DMS79 (cell line): ENCODE data around the gene ARID2.

ENCODE experiments used
- DNase-seq: peaks from one replicate; lab custom pipeline; 2025; lab: John Stamatoyannopoulos, UW

The ARID2 gene

GRCh38 chr12:45933504-45933903, 204.0 kb downstream of the ARID2 start:
- no peak for DNase-seq

DNA sequence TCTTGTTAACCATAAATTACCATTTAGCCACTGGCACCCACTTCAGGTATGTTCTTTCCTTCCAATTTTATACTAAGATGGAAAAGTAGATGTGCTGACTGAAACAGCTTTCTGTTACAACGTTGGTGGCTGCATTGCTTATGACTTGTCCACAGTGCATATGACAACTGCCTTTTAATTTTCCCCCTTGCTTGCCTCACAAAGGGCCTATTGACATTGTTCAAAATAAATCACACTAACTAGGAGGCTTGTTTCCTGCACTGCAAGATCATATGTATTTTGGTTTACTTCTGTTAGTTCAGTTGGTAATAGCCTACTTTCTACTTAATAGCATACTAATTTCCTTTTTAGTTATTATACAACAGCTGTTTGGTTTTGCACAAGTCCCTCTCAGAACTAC, 205.4 kb downstream of the ARID2 start:
- DNase-seq, result no peak

GRCh38 chr12:45938566-45938965, 209.1 kb downstream of the ARID2 start:
- no peak for DNase-seq

DNA sequence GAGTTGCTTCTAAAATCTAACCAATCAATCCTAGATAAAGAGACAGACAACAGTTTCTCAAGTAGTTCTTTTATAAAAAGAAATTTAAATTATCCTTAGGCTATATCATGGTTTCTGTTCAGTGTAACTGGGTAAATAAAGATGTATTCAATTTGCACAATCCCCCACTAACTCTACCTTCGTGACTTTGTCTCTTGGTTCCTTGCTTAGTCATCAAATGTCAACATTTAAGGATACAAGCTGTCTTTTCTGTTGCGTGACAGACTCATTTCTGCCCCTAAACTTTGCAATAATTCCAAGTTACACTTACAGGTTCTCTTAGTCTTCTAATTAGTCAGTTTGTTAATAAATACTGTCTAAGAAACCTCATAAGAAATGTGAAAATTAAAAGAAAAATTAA, 210.3 kb downstream of the ARID2 start:
- DNase-seq, result no peak

DNA sequence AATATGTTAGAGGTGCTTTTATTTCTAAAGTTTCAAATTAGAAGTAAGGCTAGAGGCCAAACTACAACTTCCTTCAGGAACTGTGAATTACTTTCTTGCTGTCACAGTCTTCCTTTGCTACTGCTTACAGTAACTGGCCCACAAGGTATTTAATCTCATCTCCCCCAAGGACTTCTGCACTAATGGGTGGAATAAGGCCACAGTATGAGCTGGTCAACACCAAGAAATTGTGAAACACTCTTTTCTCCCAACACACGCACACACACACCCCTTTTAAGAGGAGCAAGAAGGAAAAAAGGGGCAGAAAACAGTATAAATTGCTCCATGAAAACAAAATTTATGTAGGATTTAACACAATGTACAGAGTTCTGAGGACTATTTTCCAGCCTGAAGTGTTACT, 215.3 kb downstream of the ARID2 start:
- DNase-seq, result no peak

DNA sequence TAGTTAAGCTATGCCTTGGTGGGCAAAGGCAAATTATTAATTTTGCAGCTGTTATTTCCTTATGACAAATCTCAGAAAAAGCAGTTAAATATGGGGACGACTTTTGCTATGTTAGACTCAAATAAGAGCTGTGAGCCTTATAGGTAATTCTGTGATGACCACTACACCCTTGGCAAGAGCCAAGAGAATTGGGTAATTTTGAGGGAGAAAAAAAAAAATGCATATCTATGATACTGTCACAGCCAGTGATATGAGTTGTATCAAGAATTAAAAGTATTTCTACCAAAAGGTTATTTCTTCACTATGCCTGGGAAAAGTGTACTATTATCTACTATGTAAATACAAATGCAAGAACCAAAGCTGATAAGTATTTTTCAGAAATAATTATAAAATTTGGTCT, 216.9 kb downstream of the ARID2 start:
- no peak for DNase-seq

DNA sequence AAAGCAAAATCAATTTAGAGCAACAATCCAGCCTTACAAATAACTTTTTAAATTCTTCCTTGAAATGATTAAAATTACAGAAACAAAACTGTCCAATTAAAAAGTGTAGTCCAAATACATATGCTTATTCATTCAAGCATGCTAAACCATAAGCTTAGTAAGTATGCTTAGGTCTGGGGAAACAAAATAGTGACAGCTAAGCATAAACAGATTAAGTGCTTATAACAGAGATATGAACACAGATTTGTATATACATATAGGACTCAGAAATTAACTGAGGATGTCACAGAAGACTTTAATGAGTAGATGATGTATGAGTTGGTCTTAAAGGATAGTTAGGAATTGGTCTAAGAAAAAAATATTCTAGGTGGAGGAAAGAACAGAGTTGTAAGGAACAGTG, 219.0 kb downstream of the ARID2 start:
- no peak for DNase-seq
